GM10266 (cell line): ENCODE data around the gene AQP7.

Source experiments
- DNase-seq: peaks from one replicate; pipeline ENCODE4 v3.0.0; 2012; ENCODE audit errors: extremely low spot score
- TF ChIP-seq, protein P1 (sequence below): IDR thresholded peaks from 2 replicates; pipeline ENCODE4 v1.5.1; 2012; ENCODE audit warnings: mild to moderate bottlenecking, low read depth; ENCODE audit not compliant: control insufficient read depth, insufficient read depth; ENCODE audit errors: missing control alignments

AQP7 gene

DNA sequence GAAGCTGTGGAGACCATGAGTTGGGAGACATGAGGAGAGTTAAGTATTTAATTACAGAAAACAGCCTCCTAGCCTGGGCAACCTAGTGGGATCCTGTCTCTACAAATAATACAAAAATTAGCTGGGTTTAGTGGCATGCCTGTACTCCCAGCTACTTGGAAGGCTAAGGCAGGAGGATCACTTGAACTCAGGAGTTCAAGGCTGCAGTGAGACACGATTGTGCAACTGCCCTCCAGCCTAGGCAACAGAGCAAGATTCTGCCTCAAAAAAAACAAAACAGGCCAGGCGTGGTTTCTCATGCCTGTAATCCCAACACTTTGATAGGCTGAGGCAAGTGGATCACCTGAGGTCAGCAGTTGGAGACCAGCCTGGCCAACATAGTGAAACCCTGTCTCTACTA is 52.6 kb downstream of the AQP7 start:
- TF ChIP-seq, protein P1, sequence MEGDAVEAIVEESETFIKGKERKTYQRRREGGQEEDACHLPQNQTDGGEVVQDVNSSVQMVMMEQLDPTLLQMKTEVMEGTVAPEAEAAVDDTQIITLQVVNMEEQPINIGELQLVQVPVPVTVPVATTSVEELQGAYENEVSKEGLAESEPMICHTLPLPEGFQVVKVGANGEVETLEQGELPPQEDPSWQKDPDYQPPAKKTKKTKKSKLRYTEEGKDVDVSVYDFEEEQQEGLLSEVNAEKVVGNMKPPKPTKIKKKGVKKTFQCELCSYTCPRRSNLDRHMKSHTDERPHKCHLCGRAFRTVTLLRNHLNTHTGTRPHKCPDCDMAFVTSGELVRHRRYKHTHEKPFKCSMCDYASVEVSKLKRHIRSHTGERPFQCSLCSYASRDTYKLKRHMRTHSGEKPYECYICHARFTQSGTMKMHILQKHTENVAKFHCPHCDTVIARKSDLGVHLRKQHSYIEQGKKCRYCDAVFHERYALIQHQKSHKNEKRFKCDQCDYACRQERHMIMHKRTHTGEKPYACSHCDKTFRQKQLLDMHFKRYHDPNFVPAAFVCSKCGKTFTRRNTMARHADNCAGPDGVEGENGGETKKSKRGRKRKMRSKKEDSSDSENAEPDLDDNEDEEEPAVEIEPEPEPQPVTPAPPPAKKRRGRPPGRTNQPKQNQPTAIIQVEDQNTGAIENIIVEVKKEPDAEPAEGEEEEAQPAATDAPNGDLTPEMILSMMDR = no peak

DNA sequence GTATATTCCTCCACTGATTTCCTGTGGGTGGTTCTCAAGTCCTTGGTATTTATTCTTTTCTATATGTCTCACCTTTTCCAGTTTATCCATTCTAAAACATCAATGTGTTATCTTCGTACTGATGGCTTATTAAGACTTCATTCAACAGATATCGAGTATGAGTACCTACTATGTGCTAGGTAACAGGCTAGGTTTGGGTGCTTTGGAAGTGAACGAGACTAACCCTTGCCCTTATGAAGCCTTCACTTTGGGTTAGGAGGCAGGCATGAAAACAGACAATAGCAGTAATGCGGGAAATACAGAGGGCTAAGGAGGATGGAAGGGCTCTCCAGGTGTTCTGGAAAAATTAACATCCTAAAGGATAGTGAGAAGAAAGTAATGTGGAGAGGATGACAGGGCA is 53.4 kb downstream of the AQP7 start:
- TF ChIP-seq, protein P1 = no peak
- DNase-seq = no peak

More for the DNA sequence above, 52.6 kb downstream of the AQP7 start:
- no peak for DNase-seq

DNA sequence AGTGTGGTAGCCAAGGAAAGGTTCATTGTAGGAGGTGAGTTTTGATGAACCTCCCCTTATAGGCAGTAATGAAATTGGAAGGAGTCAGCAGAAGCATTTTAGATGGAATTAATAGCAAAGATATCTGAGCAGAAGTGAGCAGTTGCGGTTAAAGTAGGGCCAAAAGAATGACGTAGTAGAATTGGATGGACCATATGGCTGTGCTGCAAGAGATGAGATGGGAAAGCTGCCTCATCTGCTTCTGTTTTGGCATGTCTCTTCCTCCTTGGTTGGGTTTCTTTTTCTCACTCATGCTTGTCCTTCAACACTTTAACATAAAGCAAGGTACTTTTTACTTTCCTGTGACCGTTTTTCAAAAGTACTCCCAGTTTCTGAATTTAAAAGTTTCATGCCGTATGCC is 55.8 kb downstream of the AQP7 start:
- TF ChIP-seq, protein P1 = no peak

DNA sequence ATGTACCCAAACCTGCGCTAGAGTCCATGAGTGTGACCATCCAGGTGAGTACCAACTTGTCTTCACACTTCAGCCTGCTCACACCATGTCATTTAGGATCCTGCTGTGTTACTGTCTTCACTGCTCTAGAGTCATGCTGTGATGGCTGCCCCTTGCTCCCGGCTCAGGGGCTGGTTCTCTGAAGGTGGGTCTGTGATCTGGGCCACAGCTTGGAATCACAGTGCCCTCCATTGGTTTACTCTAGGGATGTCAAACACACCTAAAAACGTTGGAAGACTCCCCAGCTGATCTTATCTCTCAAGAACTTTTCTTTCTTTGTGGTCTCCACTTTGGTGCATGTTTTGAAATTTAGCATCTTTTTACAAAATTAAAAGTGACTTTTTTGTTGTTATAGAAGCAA is 58.2 kb downstream of the AQP7 start:
- no peak for DNase-seq
- TF ChIP-seq, protein P1 = no peak

More for the DNA sequence above, 55.8 kb downstream of the AQP7 start:
- no peak for DNase-seq

DNA sequence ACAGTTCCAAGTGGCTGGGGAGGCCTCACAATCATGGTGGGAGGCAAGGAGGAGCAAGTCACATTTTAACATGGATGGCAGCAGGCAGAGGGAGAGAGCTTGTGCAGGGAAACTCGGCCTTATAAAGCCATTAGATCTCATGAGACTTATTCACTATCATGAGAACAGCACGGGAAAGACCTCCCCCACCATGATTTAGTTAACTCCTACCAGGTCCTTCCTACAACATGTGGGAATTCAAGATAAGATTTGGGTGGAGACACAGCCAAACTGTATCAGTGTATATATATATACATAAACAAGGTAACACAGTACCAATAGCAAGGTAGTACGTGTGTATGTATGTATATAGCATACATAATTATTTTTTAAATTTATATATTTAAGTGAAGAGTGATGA is 61.2 kb downstream of the AQP7 start:
- TF ChIP-seq, protein P1 = no peak
- DNase-seq = no peak

DNA sequence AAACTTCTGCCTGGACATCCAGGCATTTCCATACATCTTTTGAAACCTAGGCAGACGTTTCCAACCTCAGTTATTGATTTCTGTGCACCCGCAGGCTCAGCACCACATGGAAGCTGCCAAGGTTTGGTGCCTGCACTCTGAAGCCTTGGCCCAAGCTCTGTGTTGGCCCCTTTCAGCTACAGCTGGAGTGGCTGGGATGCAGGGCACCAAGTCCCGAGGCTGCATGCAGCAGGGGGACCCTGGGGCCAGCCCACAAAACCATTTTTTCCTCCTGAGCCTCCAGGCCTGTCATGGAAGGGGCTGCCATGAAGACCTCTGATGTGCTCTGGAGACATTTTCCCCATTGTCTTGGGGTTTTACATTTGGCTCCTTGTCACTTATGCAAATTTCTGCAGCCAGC is 62.2 kb downstream of the AQP7 start:
- no peak for DNase-seq
- TF ChIP-seq, protein P1 = no peak
